B cell (primary cell): Measurements from ENCODE around the gene NPNT. TPM values are rescaled to one million over a fixed set of nuclear protein-coding genes. Genes with fewer than 3 reads are reported as not detected.

Experiments used
- ATAC-seq: fragments of 200-7000 bp; cut with Tn5 transposase; one replicate; pipeline ENCODE4 v1.10.0; 2021; ENCODE audit warnings: low read depth, mild to moderate bottlenecking, moderate number of reproducible peaks, moderate library complexity
- CTCF ChIA-PET: fragments of 350-600 bp; sonication (Branson Sonifier 250); formaldehyde crosslinking; loops from one replicate; lab custom pipeline; 2021; ENCODE audit warnings: antibody characterized with exemption, inconsistent platforms; lab: Charles Lee
- POLR2A ChIA-PET: fragments of 350-600 bp; sonication (Branson Sonifier 250); formaldehyde crosslinking; loops from one replicate; lab custom pipeline; 2021; ENCODE audit warnings: antibody characterized with exemption; lab: Charles Lee
- DNase-seq: peaks from one replicate; pipeline ENCODE4 v3.0.0; 2013
- H2AFZ ChIP-seq: 2 replicates; pipeline ENCODE4 v1.6.1; 2012; ENCODE audit warnings: mild to moderate bottlenecking, low read depth, low read length; ENCODE audit not compliant: insufficient read depth, poor library complexity, severe bottlenecking
- H3K27ac ChIP-seq, 2 donors: 1 replicate in 1 of 2; 2 replicates in 1 of 2; pipeline ENCODE4 v1.5.1; 2012 to 2013; ENCODE audit warnings: low read length in 2 of 2, mild to moderate bottlenecking in 2 of 2, moderate library complexity in 1 of 2
- H3K27me3 ChIP-seq, 4 experiments: fragments of 200-600 bp in 1 of 4; sonication (generic) in 1 of 4; replicated peaks in 1 of 4; 1 replicate in 2 of 4; 2 replicates in 2 of 4; pipeline versions ENCODE4 v1.6.1 to v1.7.0; 2013 to 2016; ENCODE audit warnings: low read length in 3 of 4, mild to moderate bottlenecking in 2 of 4, mixed read lengths in 1 of 4, moderate library complexity in 1 of 4; ENCODE audit not compliant: insufficient read depth in 4 of 4, control insufficient read depth in 3 of 4; ENCODE audit errors: control extremely low read depth in 1 of 4
- H3K36me3 ChIP-seq, 2 experiments: replicated peaks in 1 of 2; 1 replicate in 1 of 2; 2 replicates in 1 of 2; pipeline versions ENCODE4 v1.6.1 to v1.7.1; 2013; ENCODE audit warnings: low read length in 1 of 2; ENCODE audit not compliant: insufficient read depth in 2 of 2, control insufficient read depth in 1 of 2; ENCODE audit errors: control extremely low read depth in 1 of 2, extremely low read depth in 1 of 2
- H3K4me1 ChIP-seq, 2 donors: fragments of 200-600 bp in 1 of 2; sonication (generic) in 1 of 2; 1 replicate in 1 of 2; 2 replicates in 1 of 2; pipeline versions ENCODE4 v1.5.1 to v1.6.1; 2013 to 2017; ENCODE audit warnings: low read length in 2 of 2; ENCODE audit not compliant: control insufficient read depth in 2 of 2, insufficient read depth in 2 of 2
- H3K4me2 ChIP-seq: replicated peaks from 2 replicates; pipeline ENCODE3; 2012; ENCODE audit warnings: mild to moderate bottlenecking, low read depth, low read length; ENCODE audit not compliant: poor library complexity, severe bottlenecking
- H3K4me3 ChIP-seq, 5 experiments: fragments of 200-600 bp in 1 of 5; sonication (generic) in 1 of 5; 1 replicate in 3 of 5; 2 replicates in 2 of 5; pipeline versions ENCODE4 v1.5.1 to v1.7.0; 2011 to 2016; ENCODE audit warnings: low read length in 4 of 5, mild to moderate bottlenecking in 4 of 5, low read depth in 2 of 5, control low read depth in 1 of 5, moderate library complexity in 1 of 5; ENCODE audit not compliant: insufficient read depth in 1 of 5; ENCODE audit errors: control extremely low read depth in 1 of 5, extremely low read depth in 1 of 5
- H3K79me2 ChIP-seq: fragments of 200-600 bp; sonication (generic); one replicate; pipeline ENCODE4 v1.6.0; 2016; ENCODE audit warnings: low read length; ENCODE audit not compliant: control insufficient read depth, insufficient read depth
- H3K9ac ChIP-seq: fragments of 200-600 bp; sonication (generic); 2 replicates; pipeline ENCODE4 v1.6.1; 2017; ENCODE audit warnings: mild to moderate bottlenecking, low read length, moderate library complexity
- H3K9me3 ChIP-seq, 3 donors: one replicate each; pipeline versions ENCODE4 v1.6.1 to v1.7.1; 2013; ENCODE audit warnings: low read length in 2 of 3; ENCODE audit not compliant: control insufficient read depth in 2 of 3, insufficient read depth in 1 of 3; ENCODE audit errors: control extremely low read depth in 1 of 3
- H4K20me1 ChIP-seq: 2 replicates; pipeline ENCODE4 v1.6.0; 2012; ENCODE audit warnings: mild to moderate bottlenecking, low read length; ENCODE audit not compliant: insufficient read depth, control insufficient read depth, poor library complexity, severe bottlenecking
- H3K27ac Mint-ChIP-seq: one replicate; pipeline ENCODE4 v1.8.0; 2021; ENCODE audit warnings: mixed read lengths
- H3K27me3 Mint-ChIP-seq: one replicate; pipeline ENCODE4 v1.8.0; 2021; ENCODE audit warnings: mixed read lengths
- H3K4me1 Mint-ChIP-seq: one replicate; pipeline ENCODE4 v1.8.0; 2021; ENCODE audit warnings: mixed read lengths
- H3K4me3 Mint-ChIP-seq: one replicate; pipeline ENCODE4 v1.8.0; 2021; ENCODE audit warnings: mixed read lengths
- H3K9me3 Mint-ChIP-seq: one replicate; pipeline ENCODE4 v1.8.0; 2022; ENCODE audit warnings: mixed read lengths; ENCODE audit not compliant: insufficient read depth
- CTCF ChIP-seq: fragments of 200-600 bp; IDR thresholded peaks from one replicate; pipeline ENCODE4 v1.8.0; 2022; ENCODE audit warnings: antibody characterized with exemption, mild to moderate bottlenecking
- EZH2 ChIP-seq: IDR thresholded peaks from 2 replicates; pipeline ENCODE4 v1.6.1; 2012; ENCODE audit warnings: borderline replicate concordance, low read depth, mild to moderate bottlenecking, moderate library complexity, low read length; ENCODE audit not compliant: insufficient read depth, poor library complexity, severe bottlenecking
- WGBS: methylation state at CpG from one replicate; pipeline ENCODE4 v1.1.5; 2013; ENCODE audit warnings: missing lambda C conversion rate; ENCODE audit not compliant: insufficient coverage; 5-methylcytosine and 5-hydroxymethylcytosine counted together
- intact Hi-C: fragments of 100-400 bp; cut with micrococcal nuclease; formaldehyde crosslinking; loops from one replicate; pipeline ENCODE4 v1.10.0; 2022
- polyA plus RNA-seq: library from polyadenylated mRNA; depleted of rRNA; stranded (reverse); fragments of >200 nt; gene quantifications from 2 replicates; pipeline ENCODE4 v1.2.3, GENCODE V29; 2012
- total RNA-seq, 2 donors: library from RNA; stranded (reverse); fragments of 120-200 nt in 1 of 2; gene quantifications; 1 replicate in 1 of 2; 2 replicates in 1 of 2; pipeline versions ENCODE4 v1.2.3 to v1.2.4, GENCODE V29; 2013 to 2022

The NPNT gene
- total and polyA plus RNA-seq, 2 donors (not counting 1 experiment from before 2014, with no cell fraction given), result not detected

GRCh38 chr4:105991726-105992125, 96.5 kb downstream of the NPNT start:
- ChIA-PET CTCF (no interaction called here), POLR2A (no interaction called here)
- no peaks in the 10 kb centered on the region for H3K36me3 ChIP-seq
- no peak for TF ChIP-seq CTCF
- no peak for TF ChIP-seq EZH2
- 100% methylated on average over 4 of the region's 8 CpGs for WGBS
- H3K27ac ChIP-seq, result no peak overlapping the region
- peaks cover 0 to 4% (median 0%) of the 10 kb centered on the region in 3 donors for H3K9me3 ChIP-seq
- no peak overlapping the region for H3K4me3 ChIP-seq
- H3K4me2 ChIP-seq, result no peak overlapping the region
- ATAC-seq (no peak), DNase-seq (no peak)
- no peak overlapping the region for H3K9ac ChIP-seq
- Mint-ChIP-seq H3K4me3 (no peak overlapping the region), H3K27ac (no peak overlapping the region), H3K4me1 (no peaks in the 10 kb centered on the region), H3K9me3 (no peaks in the 10 kb centered on the region), H3K27me3 (peaks cover 4% of the 10 kb centered on the region)
- intact Hi-C loops, result no loop called here
- H3K27me3 ChIP-seq, result no peaks in the 10 kb centered on the region
- H4K20me1 ChIP-seq, result no peaks in the 10 kb centered on the region
- H2AFZ ChIP-seq, result no peak overlapping the region
- no peaks in the 10 kb centered on the region for H3K79me2 ChIP-seq
- H3K4me1 ChIP-seq, result no peaks in the 10 kb centered on the region

GRCh38 chr4:105992641-105993305, 97.5 kb downstream of the NPNT start:
- H3K4me2 ChIP-seq, result no peak overlapping the region
- H4K20me1 ChIP-seq, result no peaks in the 10 kb centered on the region
- no peak overlapping the region for H3K27ac ChIP-seq
- TF ChIP-seq EZH2 (no peak), CTCF (no peak)
- ChIA-PET POLR2A (no interaction called here), CTCF (no interaction called here)
- no peak for ATAC-seq
- H3K9me3 ChIP-seq, result peaks cover 0 to 4% (median 0%) of the 10 kb centered on the region in 3 donors
- H3K79me2 ChIP-seq, result no peaks in the 10 kb centered on the region
- no peak overlapping the region for H2AFZ ChIP-seq
- H3K27me3 ChIP-seq, result no peaks in the 10 kb centered on the region
- H3K36me3 ChIP-seq, result no peaks in the 10 kb centered on the region
- 90% methylated on average over 2 of the region's 2 CpGs for WGBS
- H3K9me3 Mint-ChIP-seq, result no peaks in the 10 kb centered on the region
- H3K9ac ChIP-seq, result no peak overlapping the region
- no peak overlapping the region for H3K4me3 ChIP-seq
- no peaks in the 10 kb centered on the region for H3K4me1 ChIP-seq
- no peak for DNase-seq
- H3K27me3 Mint-ChIP-seq, result peaks cover 4% of the 10 kb centered on the region
- intact Hi-C loops, result no loop called here
- H3K4me3 Mint-ChIP-seq, result no peak overlapping the region
- H3K27ac Mint-ChIP-seq, result no peak overlapping the region
- no peaks in the 10 kb centered on the region for H3K4me1 Mint-ChIP-seq
